ENCODE results near the gene CAPN12.

CAPN12 gene

DNA sequence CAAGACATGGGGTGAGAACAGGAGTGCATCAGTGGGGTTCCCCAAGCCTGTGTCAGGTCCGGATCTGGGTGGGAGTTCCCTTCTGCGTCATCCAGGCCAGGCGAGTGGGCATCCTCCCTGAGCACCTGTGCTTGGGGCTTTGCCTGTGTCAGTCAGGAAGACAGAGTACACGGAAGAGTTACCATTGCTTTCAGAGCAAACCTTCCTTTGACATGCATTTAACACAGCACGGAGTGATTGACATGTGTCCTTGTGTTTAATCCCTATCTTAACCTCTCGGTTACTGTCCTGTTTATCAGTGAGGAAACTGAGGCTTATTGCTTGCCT is 47.6 kb downstream of the CAPN12 start:
- no peak overlapping the region for H2BK12ac ChIP-seq (ENCODE audit: low read length)
- no peak overlapping the region for H4K12ac ChIP-seq (ENCODE audit: low read depth, low read length)
- peaks cover 3% of the 10 kb centered on the region for H3K9me3 ChIP-seq (ENCODE audit: insufficient read depth, low read depth, low read length)
- H3K27ac ChIP-seq (ENCODE audit: low read depth, low read length) = no peak overlapping the region
- no peak overlapping the region for H4K8ac ChIP-seq (ENCODE audit: low read depth, low read length)
- no peak overlapping the region for H3K14ac ChIP-seq (ENCODE audit: low read length)
- H3K27me3 ChIP-seq (ENCODE audit: insufficient read depth, low read length) = no peaks in the 10 kb centered on the region
- no peak for DNase-seq
- H3K4me3 ChIP-seq (ENCODE audit: low read depth, low read length) = no peak overlapping the region
- H4K91ac ChIP-seq (ENCODE audit: low read depth, low read length) = no peak overlapping the region
- H2BK5ac ChIP-seq (ENCODE audit: low read depth, low read length, poor library complexity) = no peak overlapping the region
- no CpG with 5 or more reads among the region's 6 CpGs for WGBS (ENCODE audit: extremely low coverage, insufficient coverage, insufficient read length)
- no peak overlapping the region for H3K9ac ChIP-seq (ENCODE audit: low read length)
- H2BK120ac ChIP-seq (ENCODE audit: insufficient read depth, low read length, poor library complexity) = no peak overlapping the region
- H3K4ac ChIP-seq (ENCODE audit: low read depth, low read length) = peak overlapping the region; percentile 87
- peaks cover 20% of the 10 kb centered on the region for H3K79me1 ChIP-seq (ENCODE audit: low read length)
- no peak overlapping the region for H3K18ac ChIP-seq (ENCODE audit: low read length)
- H3K79me2 ChIP-seq (ENCODE audit: control insufficient read depth, insufficient read depth, low read length, poor library complexity) = peaks cover 35% of the 10 kb centered on the region
- peaks cover 73 to 76% of the 10 kb centered on the region in 2 experiments for H3K36me3 ChIP-seq (ENCODE audit: control insufficient read depth in 1 of 2, insufficient read depth in 2 of 2, low read length in 2 of 2)
- no peak overlapping the region for H2AK5ac ChIP-seq (ENCODE audit: low read length)
- no peak overlapping the region for H3K23ac ChIP-seq (ENCODE audit: low read length)
- no peak overlapping the region for H2AFZ ChIP-seq (ENCODE audit: insufficient read depth, low read length, poor library complexity)
- H3K4me1 ChIP-seq (ENCODE audit: control insufficient read depth in 1 of 2, insufficient read depth in 2 of 2, low read length in 2 of 2) = peaks cover 29 to 48% of the 10 kb centered on the region in 2 experiments
- H3K4me2 ChIP-seq (ENCODE audit: low read length) = no peak overlapping the region

DNA sequence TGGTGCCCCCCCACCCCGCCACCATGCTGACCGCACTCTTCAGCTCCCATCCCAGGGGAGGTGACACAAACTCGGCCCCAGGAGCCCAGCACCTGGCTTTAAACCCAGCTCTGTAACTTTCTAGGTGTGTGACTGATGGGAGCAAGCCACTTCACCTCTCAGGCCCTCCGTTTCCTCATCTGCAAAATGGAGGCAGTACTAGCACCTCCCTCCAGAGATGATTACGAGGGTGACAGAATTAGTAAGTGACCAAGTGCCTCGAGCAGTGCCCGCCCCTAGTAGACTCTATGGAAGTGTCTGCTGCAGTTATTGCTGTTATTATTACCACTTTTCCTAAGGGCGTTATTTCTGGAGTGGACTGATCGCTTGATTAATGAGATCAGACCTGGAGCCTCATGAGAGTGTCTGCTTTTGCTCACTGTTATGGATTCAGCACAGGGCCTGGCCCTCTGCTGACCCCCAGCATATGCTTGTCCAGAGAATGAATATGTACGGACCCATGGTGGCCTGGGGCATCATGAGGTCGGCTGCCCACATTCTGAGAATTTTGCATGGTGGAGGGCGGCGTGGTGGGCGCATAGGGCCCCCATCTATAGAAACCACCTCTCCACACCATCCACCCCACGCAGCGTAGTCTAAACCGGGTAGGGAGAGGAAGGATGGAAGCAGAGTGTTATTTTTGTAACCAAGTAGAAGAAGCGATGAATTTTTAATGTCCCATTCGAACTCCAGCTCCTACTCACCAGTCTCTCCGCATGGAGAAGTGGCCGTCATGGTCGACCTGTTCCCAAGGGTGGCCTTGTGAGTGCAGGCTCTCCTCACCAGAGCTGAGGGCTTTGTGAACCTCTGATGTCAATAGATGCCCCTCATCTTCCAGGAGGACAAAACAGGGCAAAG is 48.2 kb downstream of the CAPN12 start:
- no CpG with 5 or more reads among the region's 22 CpGs for WGBS (ENCODE audit: extremely low coverage, insufficient coverage, insufficient read length)

DNA sequence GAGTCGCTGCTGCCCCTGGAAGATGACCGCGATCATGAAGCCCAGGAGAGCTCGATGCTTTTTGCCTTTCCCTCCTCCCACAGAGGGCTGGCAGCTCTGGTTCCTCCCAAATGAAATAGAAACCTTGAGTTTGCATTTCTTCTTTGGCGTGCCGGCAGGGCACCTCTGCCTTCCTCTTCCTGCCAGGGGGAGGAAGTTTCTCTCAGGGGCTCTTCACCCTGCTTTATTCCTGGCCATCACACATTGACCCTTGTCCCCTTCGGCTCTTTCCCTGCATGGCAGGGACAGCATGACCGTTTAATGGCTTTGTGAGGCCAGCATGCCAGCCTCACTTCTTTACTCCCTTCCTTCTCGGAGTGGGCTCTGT is 49.0 kb downstream of the CAPN12 start:
- no peak for DNase-seq
- H3K4me3 ChIP-seq (ENCODE audit: low read depth, low read length) = no peak overlapping the region
- peaks cover 61 to 64% of the 10 kb centered on the region in 2 experiments for H3K36me3 ChIP-seq (ENCODE audit: control insufficient read depth in 1 of 2, insufficient read depth in 2 of 2, low read length in 2 of 2)
- H3K9me3 ChIP-seq (ENCODE audit: insufficient read depth, low read depth, low read length) = peaks cover under 1% of the 10 kb centered on the region
- H3K23ac ChIP-seq (ENCODE audit: low read length) = no peak overlapping the region
- H3K27ac ChIP-seq (ENCODE audit: low read depth, low read length) = no peak overlapping the region
- H4K91ac ChIP-seq (ENCODE audit: low read depth, low read length) = no peak overlapping the region
- no peak overlapping the region for H4K12ac ChIP-seq (ENCODE audit: low read depth, low read length)
- peaks cover 39 to 57% of the 10 kb centered on the region in 2 experiments for H3K4me1 ChIP-seq (ENCODE audit: control insufficient read depth in 1 of 2, insufficient read depth in 2 of 2, low read length in 2 of 2)
- H3K4ac ChIP-seq (ENCODE audit: low read depth, low read length) = peak overlapping the region; percentile 72
- H3K79me2 ChIP-seq (ENCODE audit: control insufficient read depth, insufficient read depth, low read length, poor library complexity) = peaks cover 39% of the 10 kb centered on the region
- H2BK120ac ChIP-seq (ENCODE audit: insufficient read depth, low read length, poor library complexity) = no peak overlapping the region
- no peak overlapping the region for H2BK5ac ChIP-seq (ENCODE audit: low read depth, low read length, poor library complexity)
- peak overlapping the region; percentile 21 for H3K18ac ChIP-seq (ENCODE audit: low read length)
- H3K27me3 ChIP-seq (ENCODE audit: insufficient read depth, low read length) = no peaks in the 10 kb centered on the region
- no peak overlapping the region for H3K9ac ChIP-seq (ENCODE audit: low read length)
- no peak overlapping the region for H2AK5ac ChIP-seq (ENCODE audit: low read length)
- H3K79me1 ChIP-seq (ENCODE audit: low read length) = peaks cover 28% of the 10 kb centered on the region
- no peak overlapping the region for H3K4me2 ChIP-seq (ENCODE audit: low read length)
- no CpG with 5 or more reads among the region's 9 CpGs for WGBS (ENCODE audit: extremely low coverage, insufficient coverage, insufficient read length)
- H3K14ac ChIP-seq (ENCODE audit: low read length) = no peak overlapping the region
- no peak overlapping the region for H2AFZ ChIP-seq (ENCODE audit: insufficient read depth, low read length, poor library complexity)
- no peak overlapping the region for H4K8ac ChIP-seq (ENCODE audit: low read depth, low read length)
- no peak overlapping the region for H2BK12ac ChIP-seq (ENCODE audit: low read length)

More for the DNA sequence above, 48.2 kb downstream of the CAPN12 start:
- Histone ChIP-seq H3K27ac (ENCODE audit: low read depth, low read length) (no peak overlapping the region), H3K18ac (ENCODE audit: low read length) (no peak overlapping the region), H2AFZ (ENCODE audit: insufficient read depth, low read length, poor library complexity) (no peak overlapping the region), H3K4me3 (ENCODE audit: low read depth, low read length) (no peak overlapping the region), H3K4me2 (ENCODE audit: low read length) (no peak overlapping the region), H3K4ac (ENCODE audit: low read depth, low read length) (peak overlapping the region; percentile 87), H3K36me3 (ENCODE audit: control insufficient read depth in 1 of 2, insufficient read depth in 2 of 2, low read length in 2 of 2) (peaks cover 67 to 70% of the 10 kb centered on the region in 2 experiments), H3K14ac (ENCODE audit: low read length) (no peak overlapping the region), H3K79me1 (ENCODE audit: low read length) (peaks cover 23% of the 10 kb centered on the region), H3K9ac (ENCODE audit: low read length) (no peak overlapping the region), H2AK5ac (ENCODE audit: low read length) (no peak overlapping the region), H4K8ac (ENCODE audit: low read depth, low read length) (no peak overlapping the region), H3K9me3 (ENCODE audit: insufficient read depth, low read depth, low read length) (peaks cover 3% of the 10 kb centered on the region), H3K79me2 (ENCODE audit: control insufficient read depth, insufficient read depth, low read length, poor library complexity) (peaks cover 35% of the 10 kb centered on the region), H4K12ac (ENCODE audit: low read depth, low read length) (no peak overlapping the region), H3K4me1 (ENCODE audit: control insufficient read depth in 1 of 2, insufficient read depth in 2 of 2, low read length in 2 of 2) (peaks cover 33 to 52% of the 10 kb centered on the region in 2 experiments), H2BK120ac (ENCODE audit: insufficient read depth, low read length, poor library complexity) (no peak overlapping the region), H2BK5ac (ENCODE audit: low read depth, low read length, poor library complexity) (no peak overlapping the region), H4K91ac (ENCODE audit: low read depth, low read length) (no peak overlapping the region), H2BK12ac (ENCODE audit: low read length) (no peak overlapping the region), H3K27me3 (ENCODE audit: insufficient read depth, low read length) (no peaks in the 10 kb centered on the region), H3K23ac (ENCODE audit: low read length) (no peak overlapping the region)
- no peak for DNase-seq

DNA sequence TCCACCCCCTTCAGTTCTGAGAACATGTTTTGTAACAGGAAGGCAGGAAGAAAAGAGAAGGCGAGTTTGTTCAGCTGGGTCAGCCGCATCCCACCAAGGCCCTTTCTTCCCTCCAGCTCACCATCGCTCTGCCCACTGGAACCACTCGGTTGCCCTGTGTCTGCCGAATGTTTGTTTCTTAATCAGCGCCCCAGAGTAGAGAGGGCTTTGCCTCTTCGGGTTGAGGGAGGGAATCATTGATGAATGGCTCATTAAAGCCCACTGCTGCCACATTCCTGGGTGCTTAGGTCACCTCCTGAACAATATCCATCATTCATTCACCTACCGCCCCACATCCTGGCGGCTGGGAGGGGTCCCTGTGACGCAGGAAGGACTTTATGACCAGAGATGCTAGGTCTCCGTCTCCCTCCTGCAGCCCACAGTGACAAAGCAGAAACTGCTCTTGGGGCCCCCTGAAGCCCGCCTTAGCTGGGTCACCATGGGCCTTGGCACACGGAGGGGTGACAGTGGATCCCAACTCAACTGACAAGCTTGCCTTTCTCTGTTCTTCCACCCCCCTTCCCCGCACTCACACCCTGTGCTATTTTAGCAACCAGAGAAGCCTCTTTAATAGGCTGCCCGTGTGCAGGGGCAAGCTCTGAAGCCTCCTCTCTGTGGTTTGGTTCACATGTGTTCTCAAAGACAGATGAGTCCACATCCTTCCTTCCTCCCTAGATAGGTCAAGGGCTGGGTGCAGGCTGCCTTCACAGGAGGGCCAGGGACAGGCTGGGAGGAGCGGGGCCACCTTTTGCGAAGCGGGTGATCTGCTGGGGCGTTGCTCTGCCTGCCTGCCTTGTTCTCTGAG is 50.7 kb downstream of the CAPN12 start:
- H3K79me1 ChIP-seq (ENCODE audit: low read length) = peaks cover 35% of the 10 kb centered on the region
- H4K91ac ChIP-seq (ENCODE audit: low read depth, low read length) = peak overlapping the region; percentile 64
- H3K9ac ChIP-seq (ENCODE audit: low read length) = no peak overlapping the region
- no peak for DNase-seq
- H4K8ac ChIP-seq (ENCODE audit: low read depth, low read length) = peak overlapping the region; percentile 15
- H2BK120ac ChIP-seq (ENCODE audit: insufficient read depth, low read length, poor library complexity) = peak overlapping the region; percentile 18
- H3K14ac ChIP-seq (ENCODE audit: low read length) = peak overlapping the region; percentile 77
- no peak overlapping the region for H2AFZ ChIP-seq (ENCODE audit: insufficient read depth, low read length, poor library complexity)
- no peak overlapping the region for H3K23ac ChIP-seq (ENCODE audit: low read length)
- no peaks in the 10 kb centered on the region for H3K27me3 ChIP-seq (ENCODE audit: insufficient read depth, low read length)
- H3K27ac ChIP-seq (ENCODE audit: low read depth, low read length) = peak overlapping the region; percentile 86
- H3K79me2 ChIP-seq (ENCODE audit: control insufficient read depth, insufficient read depth, low read length, poor library complexity) = peaks cover 40% of the 10 kb centered on the region
- H3K36me3 ChIP-seq (ENCODE audit: control insufficient read depth in 1 of 2, insufficient read depth in 2 of 2, low read length in 2 of 2) = peaks cover 51 to 57% of the 10 kb centered on the region in 2 experiments
- H2AK5ac ChIP-seq (ENCODE audit: low read length) = no peak overlapping the region
- H4K12ac ChIP-seq (ENCODE audit: low read depth, low read length) = no peak overlapping the region
- H3K4me1 ChIP-seq (ENCODE audit: control insufficient read depth in 1 of 2, insufficient read depth in 2 of 2, low read length in 2 of 2) = peaks cover 49 to 61% of the 10 kb centered on the region in 2 experiments
- H2BK12ac ChIP-seq (ENCODE audit: low read length) = peak overlapping the region; percentile 78
- no peak overlapping the region for H3K4me2 ChIP-seq (ENCODE audit: low read length)
- H3K4me3 ChIP-seq (ENCODE audit: low read depth, low read length) = no peak overlapping the region
- WGBS (ENCODE audit: extremely low coverage, insufficient coverage, insufficient read length) = no CpG with 5 or more reads among the region's 19 CpGs
- H3K4ac ChIP-seq (ENCODE audit: low read depth, low read length) = peak overlapping the region; percentile 87
- H2BK5ac ChIP-seq (ENCODE audit: low read depth, low read length, poor library complexity) = peak overlapping the region; percentile 74
- no peaks in the 10 kb centered on the region for H3K9me3 ChIP-seq (ENCODE audit: insufficient read depth, low read depth, low read length)
- peak overlapping the region; percentile 13 for H3K18ac ChIP-seq (ENCODE audit: low read length)

Data from trophoblast cell (in vitro differentiated cells and primary cell).